HUES48 (cell line): Measurements from ENCODE around the gene CFAP53.

ENCODE experiments used
- H3K27ac ChIP-seq: one replicate; pipeline ENCODE4 v1.7.0; 2013; ENCODE audit warnings: low read depth, low read length, inconsistent platforms
- H3K27me3 ChIP-seq: 2 replicates; pipeline ENCODE4 v1.6.1; 2013; ENCODE audit warnings: mild to moderate bottlenecking, low read length; ENCODE audit not compliant: control insufficient read depth, insufficient read depth
- H3K36me3 ChIP-seq: 2 replicates; pipeline ENCODE4 v1.6.1; 2013; ENCODE audit warnings: low read length; ENCODE audit not compliant: control insufficient read depth, insufficient read depth
- H3K4me1 ChIP-seq: 2 replicates; pipeline ENCODE4 v1.6.1; 2013; ENCODE audit warnings: mild to moderate bottlenecking, low read length; ENCODE audit not compliant: control insufficient read depth, insufficient read depth
- H3K4me3 ChIP-seq: 2 replicates; pipeline ENCODE4 v1.5.1; 2013; ENCODE audit warnings: mild to moderate bottlenecking, low read depth, low read length
- H3K9ac ChIP-seq: 2 replicates; pipeline ENCODE4 v1.6.1; 2013; ENCODE audit warnings: mild to moderate bottlenecking, low read depth, low read length, moderate library complexity
- H3K9me3 ChIP-seq: 2 replicates; pipeline ENCODE4 v1.6.1; 2013; ENCODE audit warnings: low read length; ENCODE audit not compliant: control insufficient read depth, insufficient read depth

Gene CFAP53

DNA sequence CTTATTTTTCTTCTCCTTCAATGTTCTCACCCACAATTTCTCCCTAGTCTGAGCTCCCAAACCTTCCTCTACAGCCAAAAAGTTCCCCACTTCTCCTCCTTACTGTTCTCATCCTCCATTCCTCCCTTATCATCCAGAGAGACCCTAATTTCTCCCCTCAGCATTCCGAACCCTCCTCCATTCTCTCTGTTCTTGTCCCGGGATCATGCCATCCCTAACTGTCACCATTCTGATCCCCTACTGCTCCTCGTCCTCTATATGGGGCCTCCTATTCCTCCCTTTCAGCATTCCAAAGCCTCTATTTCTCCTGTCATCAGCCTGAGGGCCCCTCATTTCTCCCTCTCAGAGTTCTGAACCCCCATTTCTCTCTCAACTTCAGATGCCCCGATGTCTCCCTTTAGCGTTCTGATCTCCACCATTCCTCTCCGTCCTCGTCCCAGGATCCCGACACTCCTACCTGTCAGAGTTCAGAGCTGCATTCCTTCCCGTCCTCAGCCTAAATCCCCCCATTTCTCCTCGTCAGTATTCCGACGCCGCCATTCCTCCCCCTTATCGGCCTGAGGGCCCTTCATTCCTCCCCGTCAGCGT, 14.5 kb upstream of the CFAP53 start:
- Histone ChIP-seq H3K4me3 (peak overlapping the region; percentile 95), H3K4me1 (no peaks in the 10 kb centered on the region), H3K27ac (peak overlapping the region; percentile 92), H3K27me3 (no peaks in the 10 kb centered on the region), H3K9me3 (no peaks in the 10 kb centered on the region), H3K9ac (peak overlapping the region; percentile 24), H3K36me3 (peaks cover 70% of the 10 kb centered on the region)

DNA sequence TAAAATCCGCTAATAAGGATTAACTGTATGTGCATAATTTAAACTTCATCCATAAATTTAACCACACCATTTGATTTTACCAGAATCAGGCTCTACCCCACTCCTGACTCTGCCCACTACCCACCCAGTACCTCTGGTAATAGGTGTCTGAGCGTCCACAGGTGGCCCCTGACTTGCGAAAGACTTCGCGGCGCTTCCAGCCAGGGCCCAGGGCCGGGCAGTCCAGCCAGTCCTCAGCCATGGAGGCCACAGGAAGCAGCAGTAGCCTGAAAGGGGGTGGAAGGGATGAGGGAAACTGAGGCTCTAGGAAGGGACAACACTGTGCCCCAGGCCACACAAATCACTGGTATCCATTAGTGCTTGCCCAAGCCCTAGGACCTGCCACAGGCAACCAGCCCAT, 13.5 kb upstream of the CFAP53 start:
- Histone ChIP-seq H3K36me3 (peaks cover 71% of the 10 kb centered on the region), H3K4me3 (peak overlapping the region; percentile 95; the same call in 1 of the 2 replicates), H3K9me3 (no peaks in the 10 kb centered on the region), H3K27ac (no peak overlapping the region), H3K4me1 (no peaks in the 10 kb centered on the region), H3K27me3 (no peaks in the 10 kb centered on the region), H3K9ac (no peak overlapping the region)

DNA sequence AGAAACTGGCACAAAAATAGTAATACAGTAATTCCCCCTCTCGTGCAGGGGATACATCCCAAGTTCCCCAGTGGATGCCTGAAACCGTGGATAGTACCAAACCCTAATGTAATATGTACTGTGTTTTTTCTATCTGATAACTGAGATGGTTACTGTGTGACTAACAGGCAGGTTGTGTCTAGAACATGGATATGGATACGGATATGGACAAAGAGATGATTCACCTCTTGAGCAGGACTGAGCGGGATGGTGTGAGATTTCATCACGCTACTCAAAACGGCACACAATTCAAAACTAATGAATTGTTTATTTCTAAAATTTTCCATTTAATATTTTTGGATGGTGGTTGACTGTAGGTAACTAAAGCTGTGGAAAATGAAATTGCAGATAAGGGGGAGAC, 11.6 kb upstream of the CFAP53 start:
- Histone ChIP-seq H3K36me3 (peaks cover 71% of the 10 kb centered on the region), H3K4me1 (no peaks in the 10 kb centered on the region), H3K27me3 (no peaks in the 10 kb centered on the region), H3K27ac (no peak overlapping the region), H3K4me3 (no peak overlapping the region), H3K9me3 (no peaks in the 10 kb centered on the region), H3K9ac (no peak overlapping the region)

DNA sequence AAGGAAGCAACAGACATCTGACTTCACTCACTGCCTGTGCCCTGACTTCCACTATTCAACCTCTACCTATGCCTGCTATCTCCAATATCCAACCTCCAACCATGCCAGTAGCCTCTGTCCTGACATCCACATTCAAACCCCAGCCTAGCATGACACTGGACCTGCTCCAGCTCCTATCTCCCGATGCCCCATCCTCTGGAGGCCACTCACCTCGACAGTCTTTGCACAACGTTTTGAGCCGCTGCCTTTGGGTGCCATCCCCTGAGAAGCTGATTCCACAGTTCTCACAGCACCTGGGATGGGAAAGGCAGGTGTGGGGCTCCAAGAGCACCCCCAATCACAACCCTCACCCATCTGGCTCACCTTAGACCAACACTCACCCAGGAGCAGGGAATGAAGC, 10.2 kb upstream of the CFAP53 start:
- Histone ChIP-seq H3K4me1 (no peaks in the 10 kb centered on the region), H3K27ac (no peak overlapping the region), H3K9ac (no peak overlapping the region), H3K4me3 (no peak overlapping the region), H3K36me3 (peaks cover 80% of the 10 kb centered on the region), H3K9me3 (no peaks in the 10 kb centered on the region), H3K27me3 (no peaks in the 10 kb centered on the region)

DNA sequence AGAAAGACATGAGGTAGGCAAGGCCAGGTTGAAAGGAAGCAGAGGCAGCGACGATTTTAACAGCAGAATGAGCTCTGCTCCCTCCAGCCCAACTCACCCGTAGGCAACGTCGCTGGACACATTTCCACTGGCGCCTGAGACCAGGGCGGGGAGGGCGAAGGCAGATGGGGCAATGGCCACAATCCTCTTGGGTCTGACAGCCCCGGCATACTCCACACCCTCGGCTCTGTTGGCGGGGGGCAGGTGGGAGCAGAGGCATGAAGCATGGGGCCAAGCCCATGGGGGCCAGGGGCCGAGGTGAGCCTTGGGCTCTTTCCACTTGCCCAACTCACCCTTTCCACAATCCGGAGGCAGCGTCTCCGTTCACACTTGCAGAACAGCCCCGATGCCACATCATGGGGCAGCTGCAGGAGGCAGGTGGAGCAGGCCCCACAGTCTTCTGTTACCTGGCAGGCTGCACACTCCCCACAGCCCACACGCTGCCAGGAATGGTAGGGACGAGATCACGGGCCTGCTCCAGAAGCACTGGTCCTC, 9.3 kb upstream of the CFAP53 start:
- Histone ChIP-seq H3K4me1 (no peaks in the 10 kb centered on the region), H3K27ac (no peak overlapping the region), H3K9ac (no peak overlapping the region), H3K36me3 (peaks cover 89% of the 10 kb centered on the region), H3K4me3 (no peak overlapping the region), H3K27me3 (no peaks in the 10 kb centered on the region), H3K9me3 (no peaks in the 10 kb centered on the region)

DNA sequence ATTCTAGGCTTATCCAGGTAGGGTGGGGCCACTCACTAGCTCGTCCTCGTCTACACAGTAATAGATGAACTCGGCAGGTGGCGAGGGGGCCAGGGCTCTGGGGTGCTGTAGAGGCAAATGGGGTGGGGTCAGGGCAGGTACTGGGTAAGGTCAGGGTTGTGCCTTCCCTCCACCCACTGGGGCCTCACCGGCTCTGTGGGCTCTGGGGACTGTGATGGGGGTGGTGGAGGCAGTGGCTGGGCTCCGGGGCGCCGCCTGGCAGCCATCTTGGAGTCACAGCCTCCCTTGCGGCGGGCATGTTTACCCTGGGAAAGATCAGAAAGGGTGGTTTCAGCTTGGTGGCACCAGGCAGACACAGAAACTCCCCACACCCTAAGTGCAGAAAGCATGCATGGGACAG, 8.6 kb upstream of the CFAP53 start:
- H3K4me1 ChIP-seq, result no peaks in the 10 kb centered on the region
- no peaks in the 10 kb centered on the region for H3K9me3 ChIP-seq
- no peak overlapping the region for H3K27ac ChIP-seq
- H3K4me3 ChIP-seq, result no peak overlapping the region
- no peak overlapping the region for H3K9ac ChIP-seq
- no peaks in the 10 kb centered on the region for H3K27me3 ChIP-seq
- peaks cover 95% of the 10 kb centered on the region for H3K36me3 ChIP-seq

DNA sequence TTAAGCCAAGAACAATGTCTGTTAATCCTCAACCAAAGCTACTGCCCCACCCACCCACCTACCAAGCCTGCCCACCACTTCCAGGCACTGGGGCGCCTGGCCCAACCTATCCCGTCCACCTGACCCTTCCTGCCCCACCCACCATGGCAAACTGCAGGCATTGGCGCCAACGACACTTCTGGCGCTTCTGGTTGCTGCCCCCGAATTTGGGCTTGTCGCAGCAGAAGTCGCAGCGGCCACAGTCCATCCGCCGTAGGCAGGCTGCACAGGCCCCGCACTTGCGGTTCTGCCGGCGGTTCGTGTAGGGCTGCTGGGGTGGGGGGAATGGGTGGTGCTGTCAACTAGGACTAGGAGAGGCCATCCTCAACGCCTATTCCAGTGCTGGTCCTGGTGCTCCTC, 7.7 kb upstream of the CFAP53 start:
- peaks cover 97% of the 10 kb centered on the region for H3K36me3 ChIP-seq
- H3K4me3 ChIP-seq, result no peak overlapping the region
- no peak overlapping the region for H3K9ac ChIP-seq
- no peaks in the 10 kb centered on the region for H3K9me3 ChIP-seq
- H3K27me3 ChIP-seq, result no peaks in the 10 kb centered on the region
- no peaks in the 10 kb centered on the region for H3K4me1 ChIP-seq
- no peak overlapping the region for H3K27ac ChIP-seq

DNA sequence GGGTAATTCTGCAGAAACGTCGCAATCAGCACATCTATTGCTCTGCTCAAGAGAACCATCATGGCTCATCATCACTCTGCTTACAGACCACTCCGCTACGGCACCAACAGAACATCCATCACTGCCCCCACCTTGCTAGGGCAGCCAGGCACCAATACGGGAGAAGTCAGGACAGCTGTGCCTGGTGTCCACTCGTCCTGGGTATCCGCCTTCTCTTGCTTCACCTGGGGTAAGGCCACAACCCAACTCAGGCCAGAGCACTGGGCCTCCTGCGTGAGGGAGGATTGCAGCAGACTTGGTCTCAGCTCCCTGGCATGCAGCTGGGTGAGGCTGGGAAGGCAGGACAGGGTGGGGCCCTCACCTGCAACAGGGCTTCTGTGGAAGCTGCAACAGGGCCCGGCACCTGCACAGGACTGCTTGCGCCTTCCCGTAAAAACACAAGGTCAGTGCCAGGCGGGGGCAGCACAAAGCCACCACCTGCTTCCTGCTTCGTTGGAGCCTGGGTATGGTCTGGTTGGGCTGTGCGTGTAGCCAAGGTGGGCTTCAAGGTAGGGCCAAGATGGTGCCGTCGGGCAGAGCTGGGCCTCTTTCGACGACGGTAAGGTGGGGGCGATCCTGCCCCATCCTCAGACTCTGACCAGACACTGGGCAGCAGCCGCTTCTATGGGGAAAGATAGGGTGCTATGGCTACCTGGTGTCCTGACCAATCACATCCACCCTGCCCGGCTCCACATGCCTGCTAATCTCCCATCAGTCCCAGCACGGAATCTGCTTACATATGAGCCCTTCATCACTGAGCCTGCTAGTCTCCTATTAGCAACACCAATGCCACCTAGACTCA, 7.1 kb upstream of the CFAP53 start:
- Histone ChIP-seq H3K27me3 (no peaks in the 10 kb centered on the region), H3K9me3 (no peaks in the 10 kb centered on the region), H3K4me1 (0 out of 2 replicates have a peak, but pooled peaks cover 3% of the 10 kb centered on the region), H3K4me3 (no peak overlapping the region), H3K36me3 (peaks cover 94% of the 10 kb centered on the region), H3K9ac (no peak overlapping the region), H3K27ac (no peak overlapping the region)

DNA sequence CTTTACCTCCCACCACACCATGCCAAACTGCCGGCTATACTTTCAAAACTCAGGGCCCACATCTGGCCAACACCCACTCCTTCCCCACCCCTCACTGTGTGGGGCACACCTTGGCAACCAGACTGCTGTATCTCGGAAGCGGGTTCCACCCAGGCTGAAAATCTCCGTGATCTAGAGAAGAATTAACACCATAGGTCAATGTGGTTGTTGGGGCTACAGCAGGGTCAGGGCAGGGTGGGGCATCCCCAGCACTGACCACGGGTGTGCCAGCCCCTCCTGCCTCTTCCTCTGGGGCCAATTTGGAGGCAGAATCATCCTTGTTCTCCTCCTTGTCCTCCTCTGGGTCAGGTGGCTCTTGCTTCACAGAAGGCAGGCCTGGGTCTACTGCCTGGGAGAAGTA, 6.3 kb upstream of the CFAP53 start:
- Histone ChIP-seq H3K9me3 (no peaks in the 10 kb centered on the region), H3K27ac (no peak overlapping the region), H3K4me1 (0 out of 2 replicates have a peak, but pooled peaks cover 6% of the 10 kb centered on the region), H3K36me3 (peaks cover 86% of the 10 kb centered on the region), H3K4me3 (no peak overlapping the region), H3K27me3 (no peaks in the 10 kb centered on the region), H3K9ac (no peak overlapping the region)

DNA sequence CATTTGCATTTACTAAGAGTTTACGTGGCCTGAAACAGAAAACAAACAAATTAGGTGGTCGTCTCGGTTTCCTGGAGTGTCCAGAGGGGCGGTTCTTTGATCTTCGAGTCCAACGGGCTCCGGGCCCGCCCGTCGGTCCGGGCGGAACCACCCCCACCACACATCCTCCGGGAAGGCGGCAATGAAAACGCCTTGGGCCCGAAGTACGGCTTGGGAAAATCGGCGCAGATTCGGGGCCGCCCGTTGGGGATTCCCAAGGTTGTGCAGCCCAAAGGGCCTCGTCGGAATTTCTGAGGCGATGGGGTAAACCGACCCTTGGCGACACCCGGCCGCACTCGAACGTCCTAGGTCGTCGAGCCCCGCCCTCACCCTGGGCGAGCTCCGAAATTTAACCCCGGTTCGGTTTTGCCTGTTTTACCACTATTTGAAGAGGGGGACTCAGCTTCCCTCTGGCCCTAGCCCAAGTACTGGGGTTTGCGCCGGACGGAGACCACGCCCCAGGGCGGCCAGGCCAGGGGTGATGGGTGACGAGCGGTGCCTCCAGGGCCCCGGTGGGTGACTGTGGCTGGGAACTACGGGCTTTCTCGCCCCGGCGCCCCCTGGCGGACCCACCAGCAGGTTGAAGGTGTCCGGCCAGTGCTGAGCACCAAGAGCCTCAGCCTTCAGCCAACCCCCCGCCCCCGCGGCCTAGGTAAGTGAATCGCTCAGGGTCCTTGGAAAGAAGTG, 1.9 kb upstream of the CFAP53 start:
- H3K36me3 ChIP-seq, result peaks cover 44% of the 10 kb centered on the region

More for the DNA sequence above, 1.9 kb upstream of the CFAP53 start:
- Histone ChIP-seq H3K9me3 (no peaks in the 10 kb centered on the region), H3K9ac (peak overlapping the region; percentile 45), H3K4me3 (peak overlapping the region; percentile 79), H3K4me1 (peaks cover 10% of the 10 kb centered on the region; the same call in 1 of the 2 replicates), H3K27ac (no peak overlapping the region), H3K27me3 (no peaks in the 10 kb centered on the region; the same call in none of the 2 replicates)
